ENCODE measurements around the gene CILP. TPM values are rescaled to one million over a fixed set of nuclear protein-coding genes. Genes with fewer than 3 reads are reported as not detected.

Gene CILP
- total and polyA plus RNA-seq, 2 of the 13 experiments (the other 11 are each of a cell fraction or from before 2014, with no cell fraction given): 0.03 TPM; not detected in 1

GRCh38 chr15:65184305-65184867 is 26.9 kb downstream of the CILP start (continued):
- TF ChIP-seq ZNF800 (CRISPR knock-in tag; IDR thresholded peaks at IDR 0.05) (0 out of 2 replicates have a peak, but pooled peaks have one; percentile 10), AGO2 (optimal IDR thresholded peaks at IDR 0.05; ENCODE audit: low read depth, low read length) (peak; percentile 81), ZNF772 (CRISPR knock-in tag; IDR thresholded peaks at IDR 0.05) (0 out of 2 replicates have a peak, but pooled peaks have one; percentile 10), SALL1 (CRISPR knock-in tag; IDR thresholded peaks at IDR 0.05) (peak; percentile 36), SMAD9 (CRISPR knock-in tag; IDR thresholded peaks at IDR 0.05) (0 out of 2 replicates have a peak, but pooled peaks have one; percentile 25), RBM22 (optimal IDR thresholded peaks at IDR 0.05; ENCODE audit: low read length) (peak; percentile 21), MXD4 (CRISPR knock-in tag; IDR thresholded peaks at IDR 0.05) (peak; percentile 56; the same call in 1 of the 2 replicates), KDM2A (CRISPR knock-in tag; IDR thresholded peaks at IDR 0.05; ENCODE audit: borderline replicate concordance, low read depth) (0 out of 2 replicates have a peak, but pooled peaks have one; percentile 19), ZC3H13 (CRISPR knock-in tag; IDR thresholded peaks at IDR 0.05) (0 out of 2 replicates have a peak, but pooled peaks have one; percentile 16), POLR2G (IDR thresholded peaks at IDR 0.05; ENCODE audit: low read depth, low read length) (peak; percentile 67), ZNF142 (CRISPR knock-in tag; IDR thresholded peaks at IDR 0.05) (peak; percentile 43; the same call in 1 of the 2 replicates), HDAC1 (CRISPR knock-in tag; IDR thresholded peaks at IDR 0.05) (peak; percentile 65)
- TF ChIP-seq, protein P1, sequence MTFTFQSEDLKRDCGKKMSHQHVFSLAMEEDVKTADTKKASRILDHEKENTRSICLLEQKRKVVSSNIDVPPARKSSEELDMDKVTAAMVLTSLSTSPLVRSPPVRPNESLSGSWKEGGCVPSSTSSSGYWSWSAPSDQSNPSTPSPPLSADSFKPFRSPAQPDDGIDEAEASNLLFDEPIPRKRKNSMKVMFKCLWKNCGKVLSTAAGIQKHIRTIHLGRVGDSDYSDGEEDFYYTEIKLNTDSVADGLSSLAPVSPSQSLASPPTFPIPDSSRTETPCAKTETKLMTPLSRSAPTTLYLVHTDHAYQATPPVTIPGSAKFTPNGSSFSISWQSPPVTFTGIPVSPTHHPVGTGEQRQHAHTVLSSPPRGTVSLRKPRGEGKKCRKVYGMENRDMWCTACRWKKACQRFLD (CRISPR knock-in tag; IDR thresholded peaks at IDR 0.05; ENCODE audit: borderline replicate concordance): 0 out of 2 replicates have a peak, but pooled peaks have one; percentile 24
- TF ChIP-seq, protein P2, sequence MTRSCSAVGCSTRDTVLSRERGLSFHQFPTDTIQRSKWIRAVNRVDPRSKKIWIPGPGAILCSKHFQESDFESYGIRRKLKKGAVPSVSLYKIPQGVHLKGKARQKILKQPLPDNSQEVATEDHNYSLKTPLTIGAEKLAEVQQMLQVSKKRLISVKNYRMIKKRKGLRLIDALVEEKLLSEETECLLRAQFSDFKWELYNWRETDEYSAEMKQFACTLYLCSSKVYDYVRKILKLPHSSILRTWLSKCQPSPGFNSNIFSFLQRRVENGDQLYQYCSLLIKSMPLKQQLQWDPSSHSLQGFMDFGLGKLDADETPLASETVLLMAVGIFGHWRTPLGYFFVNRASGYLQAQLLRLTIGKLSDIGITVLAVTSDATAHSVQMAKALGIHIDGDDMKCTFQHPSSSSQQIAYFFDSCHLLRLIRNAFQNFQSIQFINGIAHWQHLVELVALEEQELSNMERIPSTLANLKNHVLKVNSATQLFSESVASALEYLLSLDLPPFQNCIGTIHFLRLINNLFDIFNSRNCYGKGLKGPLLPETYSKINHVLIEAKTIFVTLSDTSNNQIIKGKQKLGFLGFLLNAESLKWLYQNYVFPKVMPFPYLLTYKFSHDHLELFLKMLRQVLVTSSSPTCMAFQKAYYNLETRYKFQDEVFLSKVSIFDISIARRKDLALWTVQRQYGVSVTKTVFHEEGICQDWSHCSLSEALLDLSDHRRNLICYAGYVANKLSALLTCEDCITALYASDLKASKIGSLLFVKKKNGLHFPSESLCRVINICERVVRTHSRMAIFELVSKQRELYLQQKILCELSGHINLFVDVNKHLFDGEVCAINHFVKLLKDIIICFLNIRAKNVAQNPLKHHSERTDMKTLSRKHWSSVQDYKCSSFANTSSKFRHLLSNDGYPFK (CRISPR knock-in tag; IDR thresholded peaks at IDR 0.05; ENCODE audit: borderline replicate concordance): peak; percentile 17; the same call in 1 of the 2 replicates
